Activated naive CD8-positive, alpha-beta T cell (primary cell): ENCODE results near the gene OTX2.
A peak's percentile ranks its signal among the peaks of the same experiment; 100 is the strongest.

Experiments
- H3K27ac Mint-ChIP-seq: one replicate; pipeline ENCODE4 v1.8.0; 2021; ENCODE audit warnings: mixed read lengths
- H3K27me3 Mint-ChIP-seq: one replicate; pipeline ENCODE4 v1.8.0; 2021; ENCODE audit warnings: mixed read lengths
- H3K36me3 Mint-ChIP-seq: one replicate; pipeline ENCODE4 v1.8.0; 2021; ENCODE audit warnings: mixed read lengths
- H3K4me1 Mint-ChIP-seq: one replicate; pipeline ENCODE4 v1.8.0; 2021; ENCODE audit warnings: low read depth, mixed read lengths
- H3K4me3 Mint-ChIP-seq: one replicate; pipeline ENCODE4 v1.8.0; 2021; ENCODE audit warnings: mild to moderate bottlenecking, mixed read lengths
- H3K9me3 Mint-ChIP-seq: one replicate; pipeline ENCODE4 v1.8.0; 2021; ENCODE audit warnings: low read depth, mixed read lengths

The OTX2 gene

DNA sequence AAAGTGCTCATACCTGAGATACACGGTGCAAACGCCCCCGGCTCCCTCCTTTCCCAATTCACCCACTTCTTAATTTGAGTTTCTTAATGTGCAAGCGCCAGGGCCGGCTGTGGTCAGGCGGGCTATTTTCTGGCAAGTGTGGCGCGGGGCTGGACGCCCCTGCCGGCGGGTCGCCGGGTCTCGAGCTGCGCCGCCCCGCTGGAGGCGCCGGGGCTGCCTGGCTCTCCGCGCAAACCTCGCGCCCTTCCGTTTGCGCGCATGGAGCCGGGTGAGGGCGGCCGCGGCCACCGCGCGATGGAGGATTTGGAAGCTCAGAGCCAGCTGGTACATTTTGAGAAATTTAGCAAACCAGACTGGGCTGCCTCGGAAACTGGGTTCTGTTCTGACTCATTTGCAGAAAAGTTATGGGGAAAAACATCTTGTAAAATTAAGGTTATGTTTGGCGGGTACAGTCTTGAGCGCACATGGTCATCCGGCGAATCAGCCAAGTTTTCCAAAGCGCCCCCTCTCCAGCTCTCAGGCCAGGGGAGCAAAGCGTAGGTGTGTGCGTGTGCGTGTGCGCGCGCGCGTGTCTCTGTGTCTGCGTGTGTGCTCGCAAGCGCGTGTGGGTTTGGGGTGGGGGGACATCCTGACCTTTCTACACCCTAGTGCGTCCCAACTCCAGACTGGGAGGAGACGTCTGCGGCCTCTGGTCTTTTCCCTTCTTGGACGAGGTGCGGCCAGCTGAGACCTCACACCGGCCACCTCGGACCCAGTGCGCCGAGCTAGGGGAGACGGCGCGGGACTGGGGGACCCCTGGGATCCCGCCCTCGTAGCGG, 6.5 kb upstream of the OTX2 start:
- Mint-ChIP-seq H3K4me3 (no peak overlapping the region), H3K9me3 (no peaks in the 10 kb centered on the region), H3K27ac (no peak overlapping the region), H3K4me1 (no peaks in the 10 kb centered on the region), H3K36me3 (no peaks in the 10 kb centered on the region), H3K27me3 (peaks cover 49% of the 10 kb centered on the region)

DNA sequence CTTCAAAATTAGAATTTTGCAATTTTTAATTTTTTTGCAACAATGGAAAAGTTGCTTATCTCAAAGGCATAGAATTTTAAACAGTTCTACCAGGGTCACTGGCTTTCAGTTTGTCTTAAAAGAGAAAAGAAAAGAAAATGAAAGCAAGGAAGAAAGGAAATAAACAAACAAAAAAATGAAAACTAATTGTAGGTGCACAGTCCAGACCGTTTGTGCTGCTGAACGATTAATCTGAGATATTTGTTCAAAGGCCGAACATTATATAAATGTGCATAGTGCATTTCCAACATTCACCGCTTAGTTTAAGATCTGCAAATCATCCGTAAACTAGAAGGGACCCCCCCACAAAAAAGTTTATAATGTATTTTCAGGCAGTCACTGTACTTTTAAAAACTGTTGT, 5.5 kb upstream of the OTX2 start:
- H3K36me3 Mint-ChIP-seq, result peaks cover 2% of the 10 kb centered on the region
- no peaks in the 10 kb centered on the region for H3K9me3 Mint-ChIP-seq
- no peak overlapping the region for H3K27ac Mint-ChIP-seq
- peaks cover 4% of the 10 kb centered on the region for H3K4me1 Mint-ChIP-seq
- no peak overlapping the region for H3K4me3 Mint-ChIP-seq
- H3K27me3 Mint-ChIP-seq, result peaks cover 49% of the 10 kb centered on the region

DNA sequence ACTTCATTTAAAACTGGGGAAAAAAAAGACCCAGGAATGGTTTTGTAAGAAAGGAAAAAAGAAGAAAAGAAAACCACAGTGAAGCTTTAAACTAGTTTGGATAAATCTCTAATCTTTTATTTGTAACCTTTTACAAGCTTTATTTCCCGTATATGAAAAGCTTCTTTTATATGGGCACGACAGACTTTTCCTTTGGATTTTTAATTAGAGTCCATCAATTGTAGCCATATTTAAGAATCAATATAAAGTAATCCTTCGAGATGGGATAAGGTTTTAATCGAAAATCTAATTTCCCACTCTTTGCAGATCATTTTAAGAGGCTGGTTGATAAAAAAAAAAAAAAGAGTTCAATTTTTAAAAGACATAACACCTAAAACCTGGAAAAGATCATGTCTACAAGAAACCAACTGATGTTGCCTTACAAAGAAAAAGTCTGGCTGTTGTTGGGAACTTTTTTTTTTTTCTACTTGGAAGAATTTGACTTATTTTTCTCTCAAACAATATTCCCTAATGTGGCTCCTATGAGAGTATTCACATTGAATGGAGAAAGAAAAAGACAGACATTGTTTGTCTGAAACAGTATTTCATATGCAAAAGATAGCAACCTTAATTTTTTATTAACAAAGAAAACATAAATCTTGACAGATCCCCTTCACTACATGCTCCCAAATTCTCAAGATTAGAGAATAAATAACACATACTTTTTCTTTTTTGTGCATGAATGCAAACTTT, 4.9 kb upstream of the OTX2 start:
- H3K36me3 Mint-ChIP-seq, result peaks cover 2% of the 10 kb centered on the region
- no peak overlapping the region for H3K4me3 Mint-ChIP-seq
- peaks cover 6% of the 10 kb centered on the region for H3K4me1 Mint-ChIP-seq
- peaks cover 52% of the 10 kb centered on the region for H3K27me3 Mint-ChIP-seq
- H3K9me3 Mint-ChIP-seq, result no peaks in the 10 kb centered on the region
- H3K27ac Mint-ChIP-seq, result no peak overlapping the region

DNA sequence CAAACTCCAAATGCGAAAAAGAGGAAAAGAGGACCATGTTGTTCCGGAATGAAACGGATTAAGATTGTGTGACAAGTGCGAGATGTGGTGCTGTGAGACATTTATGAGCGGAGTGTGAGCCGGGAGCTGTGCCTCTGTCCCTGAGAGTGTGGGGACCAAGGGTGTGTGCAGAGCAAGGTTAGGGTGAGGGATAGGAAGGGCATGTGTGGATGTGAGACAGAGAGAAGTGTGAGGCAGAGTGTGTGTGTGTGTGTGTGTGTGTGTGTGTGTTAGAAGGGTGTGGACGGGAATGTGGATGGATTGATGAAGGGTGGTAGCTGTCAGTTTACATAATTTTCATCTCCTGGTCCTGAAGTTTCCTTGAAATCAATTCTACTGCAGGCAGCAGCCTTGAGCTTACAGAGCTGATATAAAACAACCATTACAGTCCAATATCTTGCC, 4.3 kb upstream of the OTX2 start:
- Mint-ChIP-seq H3K27ac (no peak overlapping the region), H3K4me1 (peaks cover 12% of the 10 kb centered on the region), H3K4me3 (no peak overlapping the region), H3K36me3 (peaks cover 8% of the 10 kb centered on the region), H3K9me3 (peaks cover 3% of the 10 kb centered on the region), H3K27me3 (peaks cover 56% of the 10 kb centered on the region)

DNA sequence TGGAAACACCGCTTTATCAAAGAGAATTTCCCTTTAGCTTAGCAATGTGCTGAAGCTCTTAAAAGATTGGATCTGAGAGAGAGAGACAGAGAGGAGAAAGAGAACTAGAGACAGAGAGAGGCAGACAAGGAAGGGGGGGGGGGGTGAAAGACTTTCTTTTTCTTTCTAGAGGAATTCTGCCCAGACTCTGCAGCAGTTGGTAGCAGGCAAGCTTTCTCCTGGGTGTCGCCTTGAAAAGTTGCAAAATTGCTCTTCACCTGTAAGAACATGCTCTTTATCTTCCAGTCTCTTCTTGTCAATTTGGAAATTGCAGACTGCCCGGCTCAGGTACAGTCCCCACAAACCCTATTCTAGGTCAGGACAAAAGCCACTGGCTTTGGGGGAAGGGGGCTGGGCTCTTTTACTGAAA, 2.9 kb upstream of the OTX2 start:
- H3K27me3 Mint-ChIP-seq, result peaks cover 47% of the 10 kb centered on the region

DNA sequence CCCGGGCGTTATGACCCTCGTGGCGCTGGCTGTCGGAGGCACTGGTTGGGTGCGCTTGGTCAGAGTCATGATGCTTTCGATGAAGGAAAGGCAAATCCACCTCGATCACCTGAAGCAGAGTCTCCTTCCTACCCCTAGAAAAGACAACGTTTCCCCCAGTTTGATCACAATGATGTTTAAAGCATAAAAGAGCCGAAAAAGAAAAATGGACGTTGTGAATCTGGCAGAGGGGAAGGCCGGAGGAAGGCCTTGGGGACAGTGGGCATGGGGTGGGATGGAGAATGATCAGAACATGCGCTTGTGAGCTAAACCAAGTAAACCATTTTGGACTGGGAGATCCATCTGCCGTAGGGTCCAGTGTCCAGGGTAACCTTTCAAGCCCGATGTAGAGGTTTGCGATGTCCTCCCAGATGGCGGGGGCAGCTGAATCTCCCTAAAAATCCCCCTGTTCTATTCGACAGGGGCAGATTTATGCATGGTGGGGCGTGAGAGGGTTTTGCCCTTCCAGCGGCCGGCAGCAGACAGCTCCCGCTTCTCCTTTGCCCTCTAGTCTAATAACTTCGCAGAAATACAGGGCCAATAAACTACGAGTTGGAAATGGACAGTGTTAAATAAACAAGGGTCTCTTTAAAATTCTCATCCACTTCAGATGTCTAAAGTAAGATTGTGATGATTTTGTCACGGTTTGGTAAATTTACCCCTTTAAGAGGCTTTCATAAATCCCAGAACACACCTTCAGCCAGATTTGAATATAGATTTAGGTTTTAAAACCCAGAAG, 2.3 kb upstream of the OTX2 start:
- Mint-ChIP-seq H3K4me3 (no peak overlapping the region), H3K27me3 (peaks cover 46% of the 10 kb centered on the region), H3K4me1 (peaks cover 21% of the 10 kb centered on the region), H3K36me3 (peaks cover 8% of the 10 kb centered on the region), H3K27ac (no peak overlapping the region), H3K9me3 (peaks cover 3% of the 10 kb centered on the region)

More for the DNA sequence above, 2.9 kb upstream of the OTX2 start:
- H3K4me1 Mint-ChIP-seq, result peaks cover 18% of the 10 kb centered on the region
- H3K27ac Mint-ChIP-seq, result no peak overlapping the region
- no peak overlapping the region for H3K4me3 Mint-ChIP-seq
- peaks cover 3% of the 10 kb centered on the region for H3K9me3 Mint-ChIP-seq
- peaks cover 8% of the 10 kb centered on the region for H3K36me3 Mint-ChIP-seq

DNA sequence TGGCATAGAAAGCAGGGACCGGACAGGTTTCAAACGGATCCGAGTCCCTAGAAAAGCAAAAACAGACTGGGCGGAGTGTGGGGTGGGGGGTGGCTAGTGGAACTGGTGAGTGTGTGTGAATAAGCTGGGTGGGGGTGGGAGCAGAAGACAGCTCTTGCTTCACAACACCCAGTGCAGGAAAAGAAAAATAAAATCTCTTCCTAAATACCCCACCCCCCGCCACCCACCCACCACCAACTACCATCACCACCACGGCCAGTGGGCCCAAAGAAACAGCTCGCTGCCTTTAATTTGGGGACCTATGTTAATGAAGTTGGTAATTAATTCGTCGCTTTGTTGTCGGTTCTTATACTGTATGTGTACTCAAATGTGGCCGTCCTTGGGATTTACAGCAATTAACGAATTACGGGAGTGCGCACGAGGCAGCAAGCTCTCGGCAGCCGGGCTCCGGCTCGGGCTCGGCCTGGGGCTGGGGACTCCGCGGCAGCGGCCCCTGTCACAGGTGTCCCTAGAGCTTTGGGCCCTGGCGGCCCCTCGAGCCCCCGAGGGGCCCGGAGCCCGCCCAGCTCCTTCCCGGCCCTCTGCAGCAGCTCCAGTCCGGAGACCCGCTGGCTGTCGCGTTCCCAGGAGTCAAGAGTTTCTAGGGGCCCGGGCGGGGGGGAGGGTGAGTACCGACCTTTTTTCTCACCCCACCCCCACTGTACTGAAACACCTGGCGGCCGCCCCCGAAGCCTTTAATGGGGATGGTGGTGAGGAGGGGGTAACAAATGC, 1.5 kb upstream of the OTX2 start:
- H3K36me3 Mint-ChIP-seq, result peaks cover 8% of the 10 kb centered on the region
- H3K9me3 Mint-ChIP-seq, result peaks cover 4% of the 10 kb centered on the region
- no peak overlapping the region for H3K27ac Mint-ChIP-seq
- no peak overlapping the region for H3K4me3 Mint-ChIP-seq
- H3K27me3 Mint-ChIP-seq, result peaks cover 51% of the 10 kb centered on the region
- peaks cover 26% of the 10 kb centered on the region for H3K4me1 Mint-ChIP-seq

DNA sequence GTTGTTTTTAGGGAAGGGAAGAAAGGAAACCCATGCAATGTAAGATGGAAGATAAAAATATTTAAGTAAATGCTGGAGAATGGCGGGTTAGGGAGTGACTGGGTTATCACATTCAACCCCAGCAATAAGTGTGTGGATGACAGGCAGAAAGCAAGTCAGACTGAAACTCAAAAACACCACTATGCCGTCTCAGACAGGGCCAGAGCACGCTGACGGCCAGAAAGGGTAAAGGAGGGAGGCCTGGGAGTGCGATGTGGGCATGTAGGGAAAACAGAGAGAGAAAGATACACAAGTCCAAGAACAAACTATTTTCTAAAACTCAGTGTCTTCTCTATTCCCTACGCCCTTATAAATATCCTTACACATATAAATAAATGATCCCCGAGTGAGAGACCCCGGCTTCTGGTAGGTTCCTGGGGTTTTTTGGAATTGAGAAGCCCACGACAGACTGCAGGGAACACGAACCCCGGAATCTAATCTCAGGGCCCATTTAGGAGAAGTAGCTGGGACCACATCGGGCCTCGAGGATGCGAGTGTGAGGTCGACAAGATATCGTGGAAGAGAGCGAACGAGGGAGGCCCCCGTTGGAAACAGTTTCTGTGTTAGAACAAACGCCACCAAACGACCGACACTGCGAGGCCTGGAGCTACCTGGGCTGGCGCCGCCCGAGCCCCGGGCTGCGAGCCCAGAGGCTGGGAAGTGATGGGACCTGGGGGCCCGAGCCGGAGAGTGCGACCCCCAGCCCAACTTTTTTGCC, 735 bp upstream of the OTX2 start:
- Mint-ChIP-seq H3K27me3 (peaks cover 59% of the 10 kb centered on the region), H3K4me3 (no peak overlapping the region), H3K9me3 (peaks cover 9% of the 10 kb centered on the region), H3K36me3 (peaks cover 8% of the 10 kb centered on the region), H3K4me1 (peaks cover 29% of the 10 kb centered on the region), H3K27ac (no peak overlapping the region)

DNA sequence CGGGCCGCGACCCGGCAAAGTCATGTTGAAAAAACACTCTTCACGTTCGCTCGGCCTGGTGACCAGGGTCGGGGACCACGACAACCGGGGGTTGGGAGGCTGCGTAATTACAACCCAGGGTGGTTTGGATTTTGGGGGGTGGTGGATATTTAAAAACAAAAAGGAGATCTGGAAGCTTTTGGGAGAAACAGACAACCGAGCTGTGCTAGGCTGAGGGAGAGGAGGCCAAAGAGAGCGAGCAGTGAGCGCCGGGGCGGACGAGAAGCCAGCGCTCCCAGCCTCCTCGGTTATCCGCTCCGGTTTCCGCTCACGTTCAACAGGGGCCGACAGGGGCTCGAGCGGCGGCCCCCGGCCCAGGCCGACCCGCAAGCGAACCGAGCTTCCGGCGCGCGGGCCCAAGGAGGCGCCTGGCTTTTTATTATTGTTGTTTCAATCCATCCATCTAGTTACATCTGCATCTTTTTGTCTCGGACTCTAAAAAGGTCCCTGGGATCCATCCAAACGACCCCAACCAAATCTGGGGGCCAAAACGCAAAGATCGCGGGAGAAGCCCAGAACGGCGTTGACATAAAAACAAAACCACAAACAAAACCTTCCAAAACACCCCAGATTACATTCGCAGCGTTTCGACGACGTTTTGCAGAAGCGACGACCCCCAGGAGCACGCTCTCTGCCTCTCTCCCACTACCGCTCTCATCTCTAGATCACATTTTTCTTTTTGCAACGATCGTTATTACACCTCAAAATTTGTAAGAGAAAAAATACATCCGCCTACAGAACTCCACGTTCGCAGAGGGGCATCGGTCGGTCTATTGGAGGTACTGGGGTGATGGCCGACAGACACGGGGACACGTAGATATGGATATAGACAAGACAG, 771 bp downstream of the OTX2 start:
- Mint-ChIP-seq H3K27ac (peak overlapping the region; percentile 41), H3K4me1 (peaks cover 33% of the 10 kb centered on the region), H3K36me3 (peaks cover 8% of the 10 kb centered on the region), H3K9me3 (peaks cover 9% of the 10 kb centered on the region), H3K4me3 (peak overlapping the region; percentile 65), H3K27me3 (peaks cover 59% of the 10 kb centered on the region)

DNA sequence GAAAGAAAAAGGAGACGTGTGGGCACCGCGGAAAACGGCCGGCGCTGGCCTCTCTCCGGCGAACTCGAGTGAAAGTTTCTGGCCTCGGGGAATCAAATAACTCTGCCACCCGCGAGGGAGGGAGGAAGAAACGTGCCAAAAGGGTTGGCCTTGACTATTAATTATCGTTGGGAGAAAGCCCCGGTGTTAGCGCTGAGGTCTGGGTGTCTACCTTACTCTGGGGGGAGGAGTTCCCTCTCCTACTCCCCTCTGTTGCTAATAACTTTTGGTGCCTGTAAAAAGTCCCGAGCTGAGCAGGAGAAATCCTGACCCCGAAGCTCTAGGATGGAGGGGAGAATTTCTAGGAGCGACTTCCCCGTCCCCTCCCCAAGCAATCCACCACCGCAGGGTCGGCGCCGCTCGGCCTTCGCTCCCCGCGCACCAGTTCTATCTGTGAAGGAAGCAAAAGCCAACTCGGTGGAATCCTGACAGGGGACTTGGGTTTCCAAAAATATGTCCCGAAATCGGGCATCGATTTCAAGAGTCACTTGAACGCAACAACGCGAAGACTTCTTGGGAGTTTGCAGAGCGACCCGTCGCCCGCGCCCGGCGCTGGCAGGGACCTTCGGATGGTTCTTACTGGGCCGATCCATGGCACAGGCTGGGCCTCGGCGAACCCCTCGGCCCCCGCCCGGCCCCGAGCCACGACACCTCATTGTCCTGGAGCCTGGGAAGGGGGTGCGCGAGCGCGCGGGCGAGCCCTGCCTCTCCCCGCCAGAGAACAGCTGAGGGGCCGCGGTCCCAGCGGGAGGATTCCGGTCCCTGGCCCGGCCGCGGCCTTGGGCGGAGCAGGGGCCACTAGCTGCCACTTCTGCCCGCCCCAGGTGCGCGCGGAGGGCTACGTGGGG, 1.7 kb downstream of the OTX2 start:
- H3K9me3 Mint-ChIP-seq, result peaks cover 9% of the 10 kb centered on the region
- H3K4me3 Mint-ChIP-seq, result peak overlapping the region; percentile 62
- peaks cover 8% of the 10 kb centered on the region for H3K36me3 Mint-ChIP-seq
- H3K4me1 Mint-ChIP-seq, result peaks cover 33% of the 10 kb centered on the region
- H3K27ac Mint-ChIP-seq, result no peak overlapping the region
- peaks cover 60% of the 10 kb centered on the region for H3K27me3 Mint-ChIP-seq

DNA sequence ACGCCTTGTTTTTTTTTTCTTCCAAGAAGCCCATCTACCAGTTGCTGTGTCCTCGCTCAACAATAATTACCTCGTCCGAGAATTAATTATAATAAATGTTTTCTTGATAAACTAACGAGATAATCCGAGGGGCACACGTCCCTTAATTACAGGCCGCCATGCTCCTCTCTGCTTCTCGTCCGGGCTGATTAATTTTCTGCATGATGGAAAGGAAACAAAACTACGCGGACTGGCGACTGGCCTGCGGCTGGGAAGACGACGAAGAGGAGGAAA, 2.2 kb downstream of the OTX2 start:
- H3K36me3 Mint-ChIP-seq, result peaks cover 8% of the 10 kb centered on the region
- H3K27ac Mint-ChIP-seq, result no peak overlapping the region
- peaks cover 9% of the 10 kb centered on the region for H3K9me3 Mint-ChIP-seq
- H3K27me3 Mint-ChIP-seq, result peaks cover 60% of the 10 kb centered on the region
- H3K4me1 Mint-ChIP-seq, result peaks cover 33% of the 10 kb centered on the region
- peak overlapping the region; percentile 62 for H3K4me3 Mint-ChIP-seq

DNA sequence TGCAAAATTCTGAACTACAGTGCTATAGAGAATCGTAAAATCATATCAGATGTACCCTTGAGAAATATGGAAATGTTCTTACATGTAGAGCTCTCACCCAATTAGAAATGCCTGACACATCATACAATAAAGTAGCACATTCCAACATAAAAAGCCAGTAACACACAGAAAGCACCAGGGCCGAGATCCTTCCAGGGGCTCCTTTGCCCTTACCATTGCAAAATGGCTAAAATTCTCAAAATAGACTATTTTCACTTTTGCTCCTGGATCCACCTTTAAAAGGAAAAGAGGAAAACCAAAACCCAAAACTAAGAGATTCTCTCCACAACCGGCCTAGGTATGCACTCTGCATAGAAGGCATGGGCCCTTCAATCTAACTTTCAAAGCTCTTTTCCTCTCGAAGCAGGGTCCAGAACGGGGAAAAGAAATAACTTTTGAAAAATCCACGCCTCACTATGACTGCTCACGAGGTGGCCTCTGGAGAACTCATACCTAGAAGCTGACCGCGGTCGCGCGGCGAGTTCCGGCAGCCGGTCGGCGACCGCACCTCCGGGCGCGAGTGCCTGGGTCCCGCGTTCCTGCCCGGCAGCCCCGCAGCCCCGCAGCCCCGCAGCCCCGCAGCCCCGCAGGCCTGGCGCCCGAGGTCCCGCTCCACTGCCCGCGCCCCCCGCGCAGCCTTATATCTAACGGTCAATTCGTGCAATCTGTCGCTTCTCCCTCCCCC, 2.7 kb downstream of the OTX2 start:
- Mint-ChIP-seq H3K9me3 (peaks cover 9% of the 10 kb centered on the region), H3K4me1 (peaks cover 33% of the 10 kb centered on the region), H3K27me3 (peaks cover 57% of the 10 kb centered on the region), H3K27ac (no peak overlapping the region), H3K36me3 (peaks cover 8% of the 10 kb centered on the region), H3K4me3 (peak overlapping the region; percentile 62)
